Endothelial cell of umbilical vein (primary cell): ENCODE measurements around the gene THBS4. TPM values are rescaled to one million over a fixed set of nuclear protein-coding genes. Genes with fewer than 3 reads are reported as not detected.

Experiments
- BruUV-seq: library from RNA; stranded (reverse); fragments of 400-500 nt; replicated peaks from 2 replicates; lab custom pipeline; 2021; lab: Mats Ljungman, UMichigan
- CTCF ChIA-PET: fragments of 300-600, 350-600 bp; sonication (Branson Sonifier 250); formaldehyde crosslinking; loops from one replicate; lab custom pipeline; 2021; ENCODE audit warnings: antibody characterized with exemption, inconsistent platforms; lab: Charles Lee
- POLR2A ChIA-PET: fragments of 300-600, 350-600 bp; sonication (Branson Sonifier 250); formaldehyde crosslinking; loops from one replicate; lab custom pipeline; 2021; ENCODE audit warnings: antibody characterized with exemption, inconsistent platforms; lab: Charles Lee
- DNase-seq: peaks from one replicate; pipeline ENCODE4 v3.0.0-alpha.2; 2011; ENCODE audit warnings: low read depth, low spot score
- FAIRE-seq: peaks from 2 replicates; lab custom pipeline; 2011; peaks lifted over from hg19 to GRCh38; lab: Jason Lieb, UNC
- H2AFZ ChIP-seq: 2 replicates; pipeline ENCODE4 v1.6.0; 2012; ENCODE audit warnings: low read depth, low read length, control low read depth, inconsistent platforms
- H3K27ac ChIP-seq: 2 replicates; pipeline ENCODE4 v1.5.1; 2011; ENCODE audit warnings: low read depth, mild to moderate bottlenecking, control low read depth, low read length, moderate library complexity; ENCODE audit not compliant: insufficient read depth
- H3K27me3 ChIP-seq, 2 experiments: 2 replicates each; pipeline versions ENCODE4 v1.6.0 to v1.6.1; 2011; ENCODE audit warnings: low read length in 2 of 2, mixed read lengths in 1 of 2; ENCODE audit not compliant: control insufficient read depth in 2 of 2, insufficient read depth in 2 of 2
- H3K36me3 ChIP-seq, 2 experiments: 2 replicates in 1 of 2; 3 replicates in 1 of 2; pipeline ENCODE4 v1.5.1; 2011; ENCODE audit warnings: low read length in 2 of 2, mild to moderate bottlenecking in 1 of 2, moderate library complexity in 1 of 2; ENCODE audit not compliant: control insufficient read depth in 2 of 2, insufficient read depth in 2 of 2; ENCODE audit errors: extremely low read depth in 1 of 2
- H3K4me1 ChIP-seq: 3 replicates; pipeline ENCODE4 v1.5.1; 2011; ENCODE audit warnings: mild to moderate bottlenecking, low read length; ENCODE audit not compliant: control insufficient read depth, insufficient read depth; ENCODE audit errors: extremely low read depth
- H3K4me2 ChIP-seq: 2 replicates; pipeline ENCODE4 v1.6.1; 2011; ENCODE audit warnings: low read length, control low read depth, mixed read lengths; ENCODE audit not compliant: insufficient read depth
- H3K4me3 ChIP-seq, 3 experiments: fragments of 200-600 bp in 1 of 3; sonication (generic), shearing (Covaris generic) in 1 of 3; replicated peaks in 1 of 3; 2 replicates each; pipeline ENCODE4 v1.5.1; 2011 to 2016; ENCODE audit warnings: control low read depth in 3 of 3, low read length in 3 of 3, mild to moderate bottlenecking in 2 of 3, inconsistent platforms in 1 of 3, low read depth in 1 of 3, moderate library complexity in 1 of 3; ENCODE audit not compliant: insufficient read depth in 1 of 3
- H3K79me2 ChIP-seq: 2 replicates; pipeline ENCODE4 v1.6.0; 2012; ENCODE audit warnings: low read length, inconsistent platforms; ENCODE audit not compliant: control insufficient read depth, insufficient read depth
- H3K9ac ChIP-seq: replicated peaks from 2 replicates; pipeline ENCODE3; 2011; ENCODE audit warnings: low read length, control low read depth; ENCODE audit not compliant: insufficient read depth; ENCODE audit errors: extremely low read depth
- H3K9me1 ChIP-seq: replicated peaks from 3 replicates; pipeline ENCODE4 v1.6.0; 2011; ENCODE audit warnings: mild to moderate bottlenecking, low read length; ENCODE audit not compliant: control insufficient read depth, insufficient read depth; ENCODE audit errors: extremely low read depth
- H3K9me3 ChIP-seq: replicated peaks from 2 replicates; pipeline ENCODE4 v1.5.1; 2012; ENCODE audit warnings: low read length, inconsistent platforms; ENCODE audit not compliant: control insufficient read depth, insufficient read depth
- H4K20me1 ChIP-seq: replicated peaks from 2 replicates; pipeline ENCODE3; 2011; ENCODE audit warnings: mild to moderate bottlenecking, low read length; ENCODE audit not compliant: control insufficient read depth, insufficient read depth; ENCODE audit errors: extremely low read depth
- EZH2 ChIP-seq: IDR thresholded peaks from 2 replicates; pipeline ENCODE4 v1.6.1; 2012; ENCODE audit warnings: borderline replicate concordance, low read depth, mild to moderate bottlenecking, moderate library complexity, low read length, inconsistent platforms; ENCODE audit not compliant: severe bottlenecking
- FOS ChIP-seq: IDR thresholded peaks from 2 replicates; pipeline ENCODE4 v1.6.1; 2011; ENCODE audit warnings: mild to moderate bottlenecking, low read length, moderate library complexity, borderline replicate concordance; ENCODE audit not compliant: insufficient read depth
- GATA2 ChIP-seq: IDR thresholded peaks from 2 replicates; pipeline ENCODE4 v1.7.0; 2011; ENCODE audit warnings: low read depth, mild to moderate bottlenecking, moderate library complexity, mixed read lengths, low read length; ENCODE audit not compliant: insufficient read length, insufficient read depth
- JUN ChIP-seq: IDR thresholded peaks from 2 replicates; pipeline ENCODE4 v1.6.1; 2011; ENCODE audit warnings: borderline replicate concordance, low read depth; ENCODE audit not compliant: insufficient read length, insufficient read depth
- MAX ChIP-seq: IDR thresholded peaks from 2 replicates; pipeline ENCODE4 v1.6.1; 2011; ENCODE audit not compliant: insufficient read depth, insufficient read length
- MYC ChIP-seq: IDR thresholded peaks from one replicate; pipeline ENCODE4 v1.6.1; 2011; ENCODE audit warnings: mild to moderate bottlenecking, low read depth, low read length
- POLR2A ChIP-seq: IDR thresholded peaks from 2 replicates; pipeline ENCODE4 v1.6.1; 2012; ENCODE audit warnings: low read depth, mild to moderate bottlenecking, control low read depth, low read length
- POLR2AphosphoS5 ChIP-seq: IDR thresholded peaks from 2 replicates; pipeline ENCODE4 v1.6.1; 2012; ENCODE audit warnings: low read depth, mild to moderate bottlenecking, control low read depth, low read length, moderate library complexity; ENCODE audit not compliant: insufficient read depth
- dilution Hi-C: fragments of 300-500 bp; cut with MboI; formaldehyde crosslinking; loops from one replicate; pipeline ENCODE4 v1.15.0; 2019; ENCODE audit warnings: low sequenced_read_pairs; ENCODE audit not compliant: extremely low pct_ligation_motif_present
- intact Hi-C: fragments of 100-400 bp; cut with micrococcal nuclease; formaldehyde crosslinking; loops from one replicate; pipeline ENCODE4 v1.10.0; 2022
- polyA plus RNA-seq, 4 experiments: library from polyadenylated mRNA; depleted of rRNA in 3 of 4; stranded (reverse) in 3 of 4; unstranded in 1 of 4; fragments of >200 nt; gene quantifications; 2 replicates each; pipeline versions ENCODE4 v1.2.1 to v1.2.3, GENCODE V29; 2011 to 2012; ENCODE audit warnings: missing spikeins in 1 of 4
- total RNA-seq: library from RNA; stranded (reverse); gene quantifications from 2 replicates; pipeline ENCODE4 v1.2.3, GENCODE V29; 2021
- TF ChIP-seq, protein P1 (sequence below), 2 donors: IDR thresholded peaks; 1 replicate in 1 of 2; 2 replicates in 1 of 2; pipeline ENCODE4 v1.5.1; 2011; ENCODE audit warnings: low read length in 2 of 2, mild to moderate bottlenecking in 2 of 2, moderate library complexity in 2 of 2, control low read depth in 1 of 2, inconsistent platforms in 1 of 2, low read depth in 1 of 2; ENCODE audit not compliant: insufficient read depth in 1 of 2; ENCODE audit errors: extremely low read depth in 1 of 2

Gene THBS4
- total and polyA plus RNA-seq, 2 donors (not counting 3 experiments of a cell fraction or from before 2014, with no cell fraction given), result not detected

DNA sequence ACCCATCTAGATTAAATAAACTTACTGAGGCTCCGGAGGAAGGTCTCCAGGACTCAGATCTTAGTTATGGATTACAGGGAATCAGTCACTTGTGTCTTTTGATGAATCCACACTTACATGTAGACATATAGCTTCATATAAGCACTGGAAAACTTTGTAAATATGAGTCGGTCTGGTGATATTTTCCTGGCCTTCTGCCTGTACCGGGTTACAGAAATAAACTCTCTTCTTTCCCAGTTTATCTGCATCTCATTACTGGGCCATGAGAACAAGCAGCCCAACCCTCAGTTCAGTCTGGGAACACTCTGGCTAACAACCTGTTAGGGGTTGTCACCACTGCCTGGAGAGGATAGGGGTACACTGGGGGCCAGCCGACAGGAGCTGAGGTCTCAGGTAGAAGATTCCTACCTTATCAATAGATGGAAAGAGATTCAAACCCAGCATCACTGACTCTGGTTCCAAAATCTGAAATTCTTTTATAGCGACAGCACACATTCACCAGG, 59.1 kb downstream of the THBS4 start:
- CTCF ChIA-PET, result interaction anchor here (9.0 to 10.2 kb wide), 2 partner anchors 10 to 212 kb away, joined by 51 to 460 read pairs; no protein-coding TSS in a partner anchor
- TF ChIP-seq FOS (no peak), POLR2A (no peak), POLR2AphosphoS5 (no peak), MAX (no peak), JUN (no peak), EZH2 (no peak), MYC (no peak), GATA2 (no peak)
- TF ChIP-seq, protein P1, sequence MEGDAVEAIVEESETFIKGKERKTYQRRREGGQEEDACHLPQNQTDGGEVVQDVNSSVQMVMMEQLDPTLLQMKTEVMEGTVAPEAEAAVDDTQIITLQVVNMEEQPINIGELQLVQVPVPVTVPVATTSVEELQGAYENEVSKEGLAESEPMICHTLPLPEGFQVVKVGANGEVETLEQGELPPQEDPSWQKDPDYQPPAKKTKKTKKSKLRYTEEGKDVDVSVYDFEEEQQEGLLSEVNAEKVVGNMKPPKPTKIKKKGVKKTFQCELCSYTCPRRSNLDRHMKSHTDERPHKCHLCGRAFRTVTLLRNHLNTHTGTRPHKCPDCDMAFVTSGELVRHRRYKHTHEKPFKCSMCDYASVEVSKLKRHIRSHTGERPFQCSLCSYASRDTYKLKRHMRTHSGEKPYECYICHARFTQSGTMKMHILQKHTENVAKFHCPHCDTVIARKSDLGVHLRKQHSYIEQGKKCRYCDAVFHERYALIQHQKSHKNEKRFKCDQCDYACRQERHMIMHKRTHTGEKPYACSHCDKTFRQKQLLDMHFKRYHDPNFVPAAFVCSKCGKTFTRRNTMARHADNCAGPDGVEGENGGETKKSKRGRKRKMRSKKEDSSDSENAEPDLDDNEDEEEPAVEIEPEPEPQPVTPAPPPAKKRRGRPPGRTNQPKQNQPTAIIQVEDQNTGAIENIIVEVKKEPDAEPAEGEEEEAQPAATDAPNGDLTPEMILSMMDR (IDR thresholded peaks at IDR 0.05; ENCODE audit: extremely low read depth in 1 of 2, insufficient read depth in 1 of 2, low read depth in 1 of 2, low read length in 2 of 2), result no peak
- no TSS peak for BruUV-seq

More for the DNA sequence above, 59.1 kb downstream of the THBS4 start:
- no peak for FAIRE-seq
- dilution Hi-C loops, result no loop called here
- intact Hi-C loops, result loop anchor here (5.0 to 10.0 kb wide), 4 partner anchors 163 to 1101 kb away; partner anchors contain the start of genes SERINC5 and ZFYVE16
- H3K4me2 ChIP-seq, result no peak overlapping the region
- no peak overlapping the region for H3K27ac ChIP-seq
- H4K20me1 ChIP-seq, result no peaks in the 10 kb centered on the region
- H3K36me3 ChIP-seq, result no peaks in the 10 kb centered on the region
- no peaks in the 10 kb centered on the region for H3K9me3 ChIP-seq
- POLR2A ChIA-PET, result interaction anchor here (0.7 kb wide), 1 partner anchor 209 kb away, joined by 3 read pairs; no protein-coding TSS in a partner anchor
- no peak for DNase-seq
- H3K9me1 ChIP-seq, result no peaks in the 10 kb centered on the region
- H3K9ac ChIP-seq, result no peak overlapping the region
- H3K4me3 ChIP-seq, result no peak overlapping the region
- no peaks in the 10 kb centered on the region for H3K4me1 ChIP-seq
- no peaks in the 10 kb centered on the region for H3K79me2 ChIP-seq
- no peak overlapping the region for H2AFZ ChIP-seq
- H3K27me3 ChIP-seq, result no peaks in the 10 kb centered on the region
